ENCODE measurements around the gene UBE2F. TPM values are rescaled to one million over a fixed set of nuclear protein-coding genes. Genes with fewer than 3 reads are reported as not detected.
A peak's percentile ranks its signal among the peaks of the same experiment; 100 is the strongest.

UBE2F gene
- total and polyA plus RNA-seq, 2 of the 13 experiments (the other 11 are each of a cell fraction or from before 2014, with no cell fraction given) = 35.4 to 73.1 TPM

GRCh38 chr2:237923481-237924163, 43.2 kb upstream of the UBE2F start (continued):
- TF ChIP-seq ZBTB10 (CRISPR knock-in tag; IDR thresholded peaks at IDR 0.05; ENCODE audit: borderline replicate concordance) = 0 out of 2 replicates have a peak, but pooled peaks have one; percentile 45
- TF ChIP-seq NONO (IDR thresholded peaks at IDR 0.05) = no peak
- TF ChIP-seq NONO (CRISPR knock-in tag; conservative IDR thresholded peaks at IDR 0.05) = no peak
- peak; percentile 38; the same call in 1 of the 2 replicates for TF ChIP-seq ZBTB38 (CRISPR knock-in tag; IDR thresholded peaks at IDR 0.05)
- TF ChIP-seq ATF7-NPFF (CRISPR knock-in tag; IDR thresholded peaks at IDR 0.05; ENCODE audit: low read depth) = no peak
- TF ChIP-seq MLLT10 (CRISPR knock-in tag; IDR thresholded peaks at IDR 0.05) = no peak
- no peak; the same call in 1 of the 2 replicates for TF ChIP-seq GATAD2A (CRISPR knock-in tag; IDR thresholded peaks at IDR 0.05)
- TF ChIP-seq ZNF720 (CRISPR knock-in tag; IDR thresholded peaks at IDR 0.05) = no peak
- TF ChIP-seq HNRNPUL1 (IDR thresholded peaks at IDR 0.05; ENCODE audit: low read depth, low read length) = no peak
- TF ChIP-seq MIER2 (CRISPR knock-in tag; IDR thresholded peaks at IDR 0.05) = no peak
- no peak for TF ChIP-seq FOXA3 (CRISPR knock-in tag; IDR thresholded peaks at IDR 0.05)
- peak; percentile 86 for TF ChIP-seq YY1 (IDR thresholded peaks at IDR 0.05; ENCODE audit: insufficient read depth, insufficient replicate concordance, low read depth, low read length)
- TF ChIP-seq, protein P1, sequence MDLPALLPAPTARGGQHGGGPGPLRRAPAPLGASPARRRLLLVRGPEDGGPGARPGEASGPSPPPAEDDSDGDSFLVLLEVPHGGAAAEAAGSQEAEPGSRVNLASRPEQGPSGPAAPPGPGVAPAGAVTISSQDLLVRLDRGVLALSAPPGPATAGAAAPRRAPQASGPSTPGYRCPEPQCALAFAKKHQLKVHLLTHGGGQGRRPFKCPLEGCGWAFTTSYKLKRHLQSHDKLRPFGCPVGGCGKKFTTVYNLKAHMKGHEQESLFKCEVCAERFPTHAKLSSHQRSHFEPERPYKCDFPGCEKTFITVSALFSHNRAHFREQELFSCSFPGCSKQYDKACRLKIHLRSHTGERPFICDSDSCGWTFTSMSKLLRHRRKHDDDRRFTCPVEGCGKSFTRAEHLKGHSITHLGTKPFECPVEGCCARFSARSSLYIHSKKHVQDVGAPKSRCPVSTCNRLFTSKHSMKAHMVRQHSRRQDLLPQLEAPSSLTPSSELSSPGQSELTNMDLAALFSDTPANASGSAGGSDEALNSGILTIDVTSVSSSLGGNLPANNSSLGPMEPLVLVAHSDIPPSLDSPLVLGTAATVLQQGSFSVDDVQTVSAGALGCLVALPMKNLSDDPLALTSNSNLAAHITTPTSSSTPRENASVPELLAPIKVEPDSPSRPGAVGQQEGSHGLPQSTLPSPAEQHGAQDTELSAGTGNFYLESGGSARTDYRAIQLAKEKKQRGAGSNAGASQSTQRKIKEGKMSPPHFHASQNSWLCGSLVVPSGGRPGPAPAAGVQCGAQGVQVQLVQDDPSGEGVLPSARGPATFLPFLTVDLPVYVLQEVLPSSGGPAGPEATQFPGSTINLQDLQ (CRISPR knock-in tag; IDR thresholded peaks at IDR 0.05) = no peak
- no peak for TF ChIP-seq ZNF598 (CRISPR knock-in tag; IDR thresholded peaks at IDR 0.05; ENCODE audit: borderline replicate concordance)
- no peak for TF ChIP-seq NR2F6 (IDR thresholded peaks at IDR 0.05)
- no peak for TF ChIP-seq NR2F6 (CRISPR knock-in tag; IDR thresholded peaks at IDR 0.05)
- TF ChIP-seq MBNL3 (CRISPR knock-in tag; conservative IDR thresholded peaks at IDR 0.05) = no peak
- no peak for TF ChIP-seq TAF1 (CRISPR knock-in tag; IDR thresholded peaks at IDR 0.05)
- no peak for TF ChIP-seq ZNF431 (CRISPR knock-in tag; IDR thresholded peaks at IDR 0.05; ENCODE audit: borderline replicate concordance, low read depth)
- TF ChIP-seq NCOA2 (CRISPR knock-in tag; IDR thresholded peaks at IDR 0.05) = no peak
- TF ChIP-seq ZNF761 (CRISPR knock-in tag; conservative IDR thresholded peaks at IDR 0.05) = no peak
- no peak for TF ChIP-seq ZNF256 (CRISPR knock-in tag; conservative IDR thresholded peaks at IDR 0.05)
- no peak for TF ChIP-seq KLF12 (CRISPR knock-in tag; IDR thresholded peaks at IDR 0.05; ENCODE audit: borderline replicate concordance)
- no peak for TF ChIP-seq ZNF776 (CRISPR knock-in tag; IDR thresholded peaks at IDR 0.05)
- no peak for TF ChIP-seq IRF2 (CRISPR knock-in tag; IDR thresholded peaks at IDR 0.05)
- TF ChIP-seq SIX1 (CRISPR knock-in tag; IDR thresholded peaks at IDR 0.05; ENCODE audit: borderline replicate concordance) = no peak
- no peak for TF ChIP-seq FOXJ3 (CRISPR knock-in tag; IDR thresholded peaks at IDR 0.05; ENCODE audit: borderline replicate concordance)
- 0 out of 2 replicates have a peak, but pooled peaks have one; percentile 29 for TF ChIP-seq ZNF747 (CRISPR knock-in tag; IDR thresholded peaks at IDR 0.05; ENCODE audit: borderline replicate concordance)
- no peak for TF ChIP-seq ZNF12 (CRISPR knock-in tag; IDR thresholded peaks at IDR 0.05)
- no peak for TF ChIP-seq FOXK2 (IDR thresholded peaks at IDR 0.05)
